Skeletal muscle satellite cell (primary cell): Measurements from ENCODE around the gene NCAPG2.

Experiments used
- H3K27me3 ChIP-seq: 2 replicates; pipeline ENCODE4 v1.7.0; 2013; ENCODE audit warnings: low read length; ENCODE audit not compliant: control insufficient read depth, insufficient read depth
- H3K36me3 ChIP-seq: 2 replicates; pipeline ENCODE4 v1.7.0; 2013; ENCODE audit warnings: mild to moderate bottlenecking, control low read depth, low read length; ENCODE audit not compliant: insufficient read depth
- H3K4me1 ChIP-seq: 2 replicates; pipeline ENCODE4 v1.7.0; 2013; ENCODE audit warnings: low read length; ENCODE audit not compliant: control insufficient read depth, insufficient read depth
- H3K4me2 ChIP-seq: 2 replicates; pipeline ENCODE4 v1.7.0; 2013; ENCODE audit warnings: mild to moderate bottlenecking, low read length
- H3K4me3 ChIP-seq: 2 replicates; pipeline ENCODE4 v1.7.0; 2013; ENCODE audit warnings: low read length
- H3K9ac ChIP-seq: 2 replicates; pipeline ENCODE4 v1.7.0; 2013; ENCODE audit warnings: mild to moderate bottlenecking, low read depth, low read length, moderate library complexity
- H3K9me3 ChIP-seq: replicated peaks from 2 replicates; pipeline ENCODE4 v1.7.0; 2013; ENCODE audit warnings: mild to moderate bottlenecking, control low read depth, low read length

The NCAPG2 gene

DNA sequence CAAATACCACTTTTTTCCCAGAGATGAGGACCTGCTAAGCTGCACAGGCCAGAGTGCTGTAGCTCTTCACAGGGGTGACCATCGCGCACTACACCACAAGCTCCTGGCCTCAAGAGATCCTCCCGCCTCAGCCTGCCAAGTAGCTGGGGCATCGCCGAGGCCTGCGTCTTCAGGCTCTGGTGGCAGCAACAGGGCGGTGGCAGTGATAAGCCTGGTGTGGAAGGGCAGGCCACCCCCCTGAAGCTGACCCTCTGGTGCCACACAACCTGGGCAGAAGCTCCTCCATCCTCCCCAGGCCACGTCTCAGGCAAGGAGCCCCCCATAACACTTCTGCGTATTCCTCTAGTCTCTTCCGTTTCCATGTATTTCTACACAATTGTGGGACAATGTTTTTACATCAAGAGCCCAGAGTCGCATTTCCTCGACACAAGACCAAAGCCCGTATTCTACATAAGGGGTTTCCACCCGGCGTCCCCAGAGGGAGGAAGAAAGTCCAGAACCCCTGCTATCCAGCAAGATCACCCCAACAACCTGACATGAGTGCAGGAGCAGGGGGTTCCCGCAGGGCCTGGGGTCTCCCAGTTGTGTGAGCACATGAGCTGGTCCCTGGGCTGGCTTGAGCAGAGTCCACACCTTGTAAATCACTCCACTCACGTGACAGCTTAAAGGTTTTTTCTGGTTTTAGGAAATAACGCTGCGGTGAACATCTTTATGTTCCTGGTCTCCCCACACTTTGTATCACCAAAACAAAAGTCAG, 37.6 kb upstream of the NCAPG2 start:
- no peak overlapping the region for H3K4me2 ChIP-seq
- H3K4me3 ChIP-seq = no peak overlapping the region
- no peak overlapping the region for H3K9ac ChIP-seq
- no peaks in the 10 kb centered on the region for H3K27me3 ChIP-seq
- H3K4me1 ChIP-seq = peaks cover 23% of the 10 kb centered on the region
- peaks cover 54% of the 10 kb centered on the region for H3K36me3 ChIP-seq
- no peaks in the 10 kb centered on the region for H3K9me3 ChIP-seq

DNA sequence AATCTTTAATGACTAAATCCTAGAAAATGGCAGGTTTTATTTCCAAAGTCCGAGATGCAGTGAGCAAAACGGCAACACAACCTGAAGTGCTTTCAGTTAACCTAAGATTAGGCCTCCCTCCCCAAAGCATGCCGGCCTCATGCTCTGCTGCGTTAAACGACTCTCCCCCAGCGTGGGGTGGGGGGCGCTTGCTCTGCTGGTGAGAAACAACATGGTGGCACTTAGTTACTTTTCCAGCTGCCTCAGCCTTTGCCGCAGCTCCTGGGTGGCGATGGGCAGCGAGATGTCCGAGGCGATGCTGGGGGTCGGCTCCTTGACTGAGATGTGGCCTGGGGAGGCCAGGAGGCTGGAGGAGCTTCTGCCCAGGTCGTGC, 36.7 kb upstream of the NCAPG2 start:
- Histone ChIP-seq H3K4me2 (no peak overlapping the region), H3K27me3 (no peaks in the 10 kb centered on the region), H3K4me1 (peaks cover 23% of the 10 kb centered on the region), H3K4me3 (no peak overlapping the region), H3K9ac (peak overlapping the region; percentile 10), H3K9me3 (no peaks in the 10 kb centered on the region), H3K36me3 (peaks cover 59% of the 10 kb centered on the region)

DNA sequence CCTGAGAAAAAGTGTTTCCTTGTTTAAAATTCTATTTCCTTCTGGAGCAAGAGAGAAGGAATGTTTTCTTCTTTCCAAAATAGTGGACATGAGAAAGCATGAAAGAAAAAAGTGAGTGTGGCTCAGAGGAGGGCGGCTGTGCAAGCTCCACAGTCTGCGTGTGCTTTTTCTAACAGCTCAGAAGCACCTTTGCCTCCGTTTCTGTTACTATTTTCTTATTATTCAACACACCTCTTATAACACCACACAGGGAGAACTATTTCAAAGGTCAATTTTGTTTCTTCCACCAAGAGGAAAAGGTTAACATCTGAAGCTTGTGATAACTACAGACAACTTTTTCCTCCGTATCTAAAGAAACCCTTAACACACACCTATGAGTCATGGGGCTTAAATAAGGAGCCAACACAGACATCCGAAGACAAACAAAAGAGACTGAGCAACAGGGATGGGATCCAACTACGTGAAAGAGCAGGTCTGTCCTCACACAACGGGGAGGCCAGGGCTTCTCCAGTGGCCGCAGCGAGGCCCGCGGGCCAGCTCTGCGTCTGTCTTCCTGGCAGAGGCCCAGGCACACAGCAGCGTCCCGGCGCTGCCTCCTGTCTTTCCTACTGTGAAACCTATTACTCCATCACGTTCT, 36.2 kb upstream of the NCAPG2 start:
- Histone ChIP-seq H3K36me3 (peaks cover 60% of the 10 kb centered on the region), H3K4me1 (peaks cover 23% of the 10 kb centered on the region), H3K4me3 (no peak overlapping the region)

DNA sequence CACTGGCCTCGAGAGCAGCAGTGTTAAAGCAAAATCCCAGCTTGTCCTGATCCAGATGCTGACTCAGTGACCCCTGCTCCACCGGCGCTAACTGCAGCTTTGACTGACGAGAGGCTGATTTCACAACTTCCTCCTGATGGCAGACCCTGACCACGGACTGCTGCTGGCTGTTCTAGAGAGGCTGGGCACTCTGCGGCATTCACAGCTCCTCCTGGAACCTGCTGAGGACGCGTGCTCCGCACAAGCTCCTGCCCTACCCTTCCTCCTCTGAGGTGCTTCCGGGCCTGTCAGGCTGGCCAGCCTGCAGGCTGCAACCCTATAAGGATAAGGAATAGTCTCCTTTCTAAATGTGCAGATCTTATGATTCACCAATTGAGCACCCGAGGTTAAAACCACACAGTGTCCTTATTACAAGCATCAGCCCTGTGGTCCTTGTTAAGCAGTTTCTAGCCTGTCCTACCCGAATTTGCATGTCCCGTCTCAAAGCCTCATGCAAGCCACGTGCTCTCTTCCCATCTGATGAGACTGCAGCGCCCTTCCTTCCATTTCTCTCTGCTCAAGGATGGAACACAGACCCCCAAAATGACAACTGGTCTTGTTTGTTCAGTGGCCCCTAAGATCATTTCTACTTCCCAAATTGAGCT, 35.5 kb upstream of the NCAPG2 start:
- Histone ChIP-seq H3K36me3 (peaks cover 60% of the 10 kb centered on the region), H3K4me3 (peak overlapping the region; percentile 40)

More for the DNA sequence above, 36.2 kb upstream of the NCAPG2 start:
- Histone ChIP-seq H3K27me3 (no peaks in the 10 kb centered on the region), H3K9ac (peak overlapping the region; percentile 42), H3K9me3 (no peaks in the 10 kb centered on the region), H3K4me2 (peak overlapping the region; percentile 76)

DNA sequence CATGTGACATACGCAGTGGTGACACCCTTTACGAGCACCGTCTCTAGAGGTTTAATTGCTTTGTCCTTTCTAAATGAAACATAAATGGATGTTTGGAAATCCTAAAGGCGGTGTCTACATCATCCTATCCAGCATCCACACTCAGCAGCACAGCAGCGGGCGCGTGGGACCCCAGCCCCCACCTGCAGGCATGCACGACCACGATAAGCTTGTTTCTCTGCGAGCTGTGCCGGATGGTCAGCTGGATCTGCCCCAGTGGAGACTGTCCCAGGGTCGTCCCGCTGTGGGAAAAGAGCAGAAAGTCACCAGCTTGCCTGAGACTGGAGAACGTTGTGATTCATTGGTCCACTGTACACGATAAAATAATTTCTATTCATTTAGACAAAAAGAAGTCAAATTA, 34.2 kb upstream of the NCAPG2 start:
- Histone ChIP-seq H3K9ac (no peak overlapping the region), H3K36me3 (peaks cover 69% of the 10 kb centered on the region), H3K4me3 (no peak overlapping the region), H3K27me3 (no peaks in the 10 kb centered on the region), H3K4me1 (peaks cover 28% of the 10 kb centered on the region), H3K4me2 (no peak overlapping the region), H3K9me3 (no peaks in the 10 kb centered on the region)

More for the DNA sequence above, 35.5 kb upstream of the NCAPG2 start:
- Histone ChIP-seq H3K27me3 (no peaks in the 10 kb centered on the region), H3K9me3 (no peaks in the 10 kb centered on the region), H3K4me2 (peak overlapping the region; percentile 76), H3K4me1 (peaks cover 26% of the 10 kb centered on the region), H3K9ac (peak overlapping the region; percentile 42)

DNA sequence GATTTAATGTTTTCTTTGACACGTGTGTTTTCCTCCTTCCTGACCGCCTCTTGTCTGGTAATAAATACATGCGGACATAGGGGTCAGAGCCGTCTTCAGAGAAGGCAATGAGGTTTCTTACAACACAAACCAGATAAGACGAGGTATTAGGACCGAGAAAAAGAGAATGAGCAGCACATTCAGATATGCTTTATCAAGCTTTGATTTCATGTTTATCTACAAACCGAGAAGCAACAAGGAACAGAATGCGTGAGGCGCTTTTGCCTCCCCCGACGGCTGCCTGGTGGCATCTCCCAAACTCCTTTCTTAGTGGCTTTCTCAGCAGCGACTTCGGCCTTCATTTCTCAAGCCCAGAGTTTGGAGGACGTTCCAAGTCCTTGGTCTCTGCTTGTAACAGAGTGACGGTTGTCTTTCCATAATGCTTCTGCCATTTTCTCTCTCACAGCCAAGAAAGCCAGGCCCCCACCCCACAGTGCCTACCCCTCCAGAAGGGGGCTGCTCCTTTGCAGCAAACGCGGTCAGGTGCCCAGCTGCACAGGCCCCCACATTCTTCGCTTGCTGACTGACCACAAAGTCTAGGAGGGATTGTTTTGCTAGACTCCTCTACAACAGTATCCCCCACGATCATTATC, 32.6 kb upstream of the NCAPG2 start:
- no peak overlapping the region for H3K4me3 ChIP-seq
- peaks cover 28% of the 10 kb centered on the region for H3K4me1 ChIP-seq
- H3K9ac ChIP-seq = no peak overlapping the region
- no peak overlapping the region for H3K4me2 ChIP-seq
- H3K9me3 ChIP-seq = no peaks in the 10 kb centered on the region
- peaks cover 74% of the 10 kb centered on the region for H3K36me3 ChIP-seq
- H3K27me3 ChIP-seq = no peaks in the 10 kb centered on the region

DNA sequence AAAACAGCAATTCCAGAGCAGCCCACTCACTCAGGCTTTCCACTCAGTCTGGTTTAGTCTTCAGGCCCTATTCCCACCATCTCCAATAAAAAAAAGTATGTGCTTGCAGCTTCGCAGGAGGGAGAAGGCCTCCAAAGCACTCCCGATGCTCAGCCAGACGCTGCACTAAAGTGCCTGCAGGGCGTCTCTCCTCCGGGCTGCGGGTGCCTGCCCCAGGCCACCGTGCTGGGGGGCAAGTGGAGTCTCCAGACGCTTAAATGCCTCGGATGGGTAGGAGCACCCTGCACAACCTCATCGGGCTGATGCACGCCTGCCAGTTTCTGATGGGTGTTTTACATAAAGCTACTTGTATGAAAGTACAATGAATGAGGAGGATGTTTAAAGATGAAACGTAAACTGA, 31.3 kb upstream of the NCAPG2 start:
- H3K4me3 ChIP-seq = no peak overlapping the region
- peaks cover 20% of the 10 kb centered on the region for H3K4me1 ChIP-seq
- no peak overlapping the region for H3K9ac ChIP-seq
- no peaks in the 10 kb centered on the region for H3K9me3 ChIP-seq
- peaks cover 69% of the 10 kb centered on the region for H3K36me3 ChIP-seq
- H3K27me3 ChIP-seq = no peaks in the 10 kb centered on the region
- no peak overlapping the region for H3K4me2 ChIP-seq

DNA sequence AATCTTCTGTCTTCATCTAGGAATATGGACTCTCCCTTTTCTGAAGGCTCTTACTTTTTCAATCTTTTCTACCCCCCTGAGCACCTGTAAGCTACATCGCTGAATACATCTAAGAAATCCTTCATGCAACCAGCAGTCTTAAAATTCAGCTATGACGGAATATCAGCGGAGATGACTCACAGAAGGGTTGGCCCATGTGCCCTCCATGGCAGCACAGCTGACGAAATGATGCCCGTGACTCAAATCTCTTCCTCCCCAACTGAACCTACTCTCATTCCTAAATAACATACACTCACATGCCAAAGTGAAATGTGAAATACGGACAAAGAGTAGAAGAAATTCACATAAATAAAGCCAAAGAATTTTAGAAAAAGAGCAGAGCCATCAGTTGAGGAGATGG, 30.3 kb upstream of the NCAPG2 start:
- peaks cover 72% of the 10 kb centered on the region for H3K36me3 ChIP-seq
- H3K9ac ChIP-seq = no peak overlapping the region
- H3K27me3 ChIP-seq = no peaks in the 10 kb centered on the region
- peaks cover 10% of the 10 kb centered on the region for H3K4me1 ChIP-seq
- no peaks in the 10 kb centered on the region for H3K9me3 ChIP-seq
- no peak overlapping the region for H3K4me2 ChIP-seq
- no peak overlapping the region for H3K4me3 ChIP-seq

DNA sequence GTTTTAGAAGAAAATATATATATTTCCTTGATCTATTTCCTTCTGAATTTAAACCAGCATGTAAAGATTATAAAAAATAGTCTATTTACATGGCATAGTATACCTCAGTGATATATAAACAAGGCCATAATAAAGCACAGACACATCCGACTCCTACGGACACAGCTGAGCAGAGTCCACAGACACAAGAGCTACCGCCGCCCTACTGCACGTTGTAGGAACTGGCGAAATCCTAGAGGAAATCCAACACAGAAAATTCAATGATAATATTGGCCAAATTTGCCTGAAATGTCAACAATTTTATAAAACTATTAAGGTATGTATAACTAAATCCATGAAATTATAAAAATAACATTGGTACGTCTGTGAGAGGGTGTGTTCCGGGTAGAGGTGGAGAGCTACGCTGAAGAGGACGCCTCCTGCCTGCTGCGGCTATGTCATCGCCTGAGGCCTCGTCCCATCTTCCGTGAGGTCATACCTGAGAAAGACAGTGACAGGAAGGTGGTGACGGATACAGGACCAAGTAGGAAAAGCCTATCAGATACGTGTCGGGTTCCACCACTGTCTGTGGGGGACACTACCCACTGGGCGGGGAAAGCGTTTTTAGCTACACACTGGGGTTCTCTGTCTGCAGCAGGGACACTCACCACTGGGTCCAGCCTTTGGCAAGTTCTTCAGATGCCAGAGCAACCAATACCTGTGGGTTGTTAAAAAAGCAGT, 29.3 kb upstream of the NCAPG2 start:
- Histone ChIP-seq H3K4me3 (no peak overlapping the region), H3K9ac (no peak overlapping the region), H3K27me3 (no peaks in the 10 kb centered on the region), H3K4me2 (no peak overlapping the region), H3K4me1 (peaks cover 5% of the 10 kb centered on the region), H3K9me3 (no peaks in the 10 kb centered on the region), H3K36me3 (peaks cover 69% of the 10 kb centered on the region)

GRCh38 chr7:158733220-158733519, 28.6 kb upstream of the NCAPG2 start:
- no peak overlapping the region for H3K9ac ChIP-seq
- no peaks in the 10 kb centered on the region for H3K27me3 ChIP-seq
- H3K36me3 ChIP-seq = peaks cover 64% of the 10 kb centered on the region
- no peak overlapping the region for H3K4me2 ChIP-seq
- peaks cover 5% of the 10 kb centered on the region for H3K4me1 ChIP-seq
- H3K9me3 ChIP-seq = no peaks in the 10 kb centered on the region
- H3K4me3 ChIP-seq = no peak overlapping the region
